Adrenal gland (tissue), 5 donors: ENCODE measurements around the gene VPS33B.

Experiments used
- CTCF ChIP-seq, 6 experiments: fragments of 450-650 bp in 4 of 6; fragments of 200-600 bp in 2 of 6; sonication (generic) in 1 of 6; IDR thresholded peaks; 1 replicate in 5 of 6; 2 replicates in 1 of 6; pipeline versions ENCODE4 v1.5.1 to v1.8.0; 2016 to 2021; ENCODE audit warnings: antibody characterized with exemption in 6 of 6, mild to moderate bottlenecking in 2 of 6, moderate library complexity in 1 of 6
- POLR2A ChIP-seq, 2 donors: fragments of 450-650 bp; IDR thresholded peaks; one replicate each; pipeline ENCODE4 v1.6.1; 2017; ENCODE audit warnings: antibody characterized with exemption in 2 of 2, mild to moderate bottlenecking in 2 of 2, moderate library complexity in 1 of 2
- donor health status: DM: no; HTN: no; CAD: no.

GRCh38 chr15:90986790-90987507 is 35.4 kb downstream of the VPS33B start:
- no peak for TF ChIP-seq CTCF (IDR thresholded peaks at IDR 0.05)
- TF ChIP-seq POLR2A (IDR thresholded peaks at IDR 0.05): no peak
